ENCODE measurements around the gene HOXB3. TPM values are rescaled to one million over a fixed set of nuclear protein-coding genes. Genes with fewer than 3 reads are reported as not detected.

HOXB3 gene
- polyA plus RNA-seq, 1 donor from 2014 or later: not detected

DNA sequence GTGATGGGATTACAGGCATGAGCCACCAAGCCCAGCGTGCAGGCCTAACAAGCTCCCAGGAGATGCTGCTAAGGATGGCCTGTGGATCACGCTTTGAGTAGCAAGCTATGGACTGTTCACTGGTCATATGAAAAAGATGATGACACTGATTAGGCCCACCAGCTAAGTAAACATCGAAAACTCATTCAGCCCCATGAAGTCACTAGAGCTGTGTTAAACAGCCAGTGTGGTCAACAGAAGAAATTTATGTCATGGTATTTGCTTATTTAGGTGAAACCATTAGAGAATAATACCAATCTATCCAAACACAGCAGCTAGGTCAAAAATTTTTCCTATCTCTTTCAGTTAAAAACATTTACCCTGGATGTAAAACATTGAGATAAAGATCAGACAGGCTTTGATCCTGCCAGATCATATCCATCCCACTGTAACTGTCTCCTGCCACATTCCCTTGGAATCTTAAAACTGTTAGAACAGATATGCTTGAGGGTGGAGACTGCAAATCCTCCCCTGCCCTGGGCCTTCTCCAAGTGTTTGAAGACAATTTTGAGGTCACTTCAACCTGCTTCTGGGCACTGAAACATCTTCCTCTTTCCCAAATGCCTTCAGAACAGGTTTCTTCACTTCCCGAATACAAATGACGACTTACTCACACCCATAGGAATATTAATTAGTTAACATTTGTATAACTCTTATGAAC, 90.2 kb downstream of the HOXB3 start:
- TF ChIP-seq POLR2AphosphoS5 (IDR thresholded peaks at IDR 0.05) (no peak), SMC3 (conservative IDR thresholded peaks at IDR 0.05; ENCODE audit: poor library complexity) (no peak), EZH2 (IDR thresholded peaks at IDR 0.05; ENCODE audit: borderline replicate concordance, insufficient read depth, low read length, poor library complexity, severe bottlenecking) (no peak), MXI1 (conservative IDR thresholded peaks at IDR 0.05; ENCODE audit: poor library complexity, severe bottlenecking) (no peak)
- TF ChIP-seq, protein P1, sequence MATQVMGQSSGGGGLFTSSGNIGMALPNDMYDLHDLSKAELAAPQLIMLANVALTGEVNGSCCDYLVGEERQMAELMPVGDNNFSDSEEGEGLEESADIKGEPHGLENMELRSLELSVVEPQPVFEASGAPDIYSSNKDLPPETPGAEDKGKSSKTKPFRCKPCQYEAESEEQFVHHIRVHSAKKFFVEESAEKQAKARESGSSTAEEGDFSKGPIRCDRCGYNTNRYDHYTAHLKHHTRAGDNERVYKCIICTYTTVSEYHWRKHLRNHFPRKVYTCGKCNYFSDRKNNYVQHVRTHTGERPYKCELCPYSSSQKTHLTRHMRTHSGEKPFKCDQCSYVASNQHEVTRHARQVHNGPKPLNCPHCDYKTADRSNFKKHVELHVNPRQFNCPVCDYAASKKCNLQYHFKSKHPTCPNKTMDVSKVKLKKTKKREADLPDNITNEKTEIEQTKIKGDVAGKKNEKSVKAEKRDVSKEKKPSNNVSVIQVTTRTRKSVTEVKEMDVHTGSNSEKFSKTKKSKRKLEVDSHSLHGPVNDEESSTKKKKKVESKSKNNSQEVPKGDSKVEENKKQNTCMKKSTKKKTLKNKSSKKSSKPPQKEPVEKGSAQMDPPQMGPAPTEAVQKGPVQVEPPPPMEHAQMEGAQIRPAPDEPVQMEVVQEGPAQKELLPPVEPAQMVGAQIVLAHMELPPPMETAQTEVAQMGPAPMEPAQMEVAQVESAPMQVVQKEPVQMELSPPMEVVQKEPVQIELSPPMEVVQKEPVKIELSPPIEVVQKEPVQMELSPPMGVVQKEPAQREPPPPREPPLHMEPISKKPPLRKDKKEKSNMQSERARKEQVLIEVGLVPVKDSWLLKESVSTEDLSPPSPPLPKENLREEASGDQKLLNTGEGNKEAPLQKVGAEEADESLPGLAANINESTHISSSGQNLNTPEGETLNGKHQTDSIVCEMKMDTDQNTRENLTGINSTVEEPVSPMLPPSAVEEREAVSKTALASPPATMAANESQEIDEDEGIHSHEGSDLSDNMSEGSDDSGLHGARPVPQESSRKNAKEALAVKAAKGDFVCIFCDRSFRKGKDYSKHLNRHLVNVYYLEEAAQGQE (IDR thresholded peaks at IDR 0.05; ENCODE audit: borderline replicate concordance): no peak
- H3K27me3 ChIP-seq (ENCODE audit: insufficient read depth, low read depth, low read length): peaks cover 51% of the 10 kb centered on the region

GRCh38 chr17:48499248-48499647, 90.8 kb downstream of the HOXB3 start:
- H2AFZ ChIP-seq (ENCODE audit: low read depth, low read length): no peak overlapping the region
- no peaks in the 10 kb centered on the region for H4K20me1 ChIP-seq (ENCODE audit: insufficient read depth)
- no peaks in the 10 kb centered on the region for H3K9me2 ChIP-seq (ENCODE audit: insufficient read depth, low read length)
- H3F3A ChIP-seq (ENCODE audit: insufficient read depth, low read length, poor library complexity, severe bottlenecking): no peaks in the 10 kb centered on the region
- no peak overlapping the region for H3K4me2 ChIP-seq (ENCODE audit: low read length)
- TF ChIP-seq POLR2AphosphoS5 (IDR thresholded peaks at IDR 0.05) (no peak), RAD21 (conservative IDR thresholded peaks at IDR 0.05) (no peak), EZH2 (IDR thresholded peaks at IDR 0.05; ENCODE audit: borderline replicate concordance, insufficient read depth, low read length, poor library complexity, severe bottlenecking) (no peak)
- TF ChIP-seq, protein P1 (IDR thresholded peaks at IDR 0.05; ENCODE audit: borderline replicate concordance): no peak
- H3K9ac ChIP-seq (ENCODE audit: low read length): no peak overlapping the region
- H3K36me3 ChIP-seq (ENCODE audit: insufficient read depth, low read length): no peaks in the 10 kb centered on the region
- H3K27me3 ChIP-seq (ENCODE audit: insufficient read depth, low read depth, low read length): peaks cover 57% of the 10 kb centered on the region
- no peak overlapping the region for H3K27ac ChIP-seq (ENCODE audit: low read length)
- no peaks in the 10 kb centered on the region for H3K79me2 ChIP-seq (replicated peaks; ENCODE audit: insufficient read depth, low read length)
- no peak overlapping the region for H3K4me3 ChIP-seq (ENCODE audit: low read length)
- H3K9me3 ChIP-seq (ENCODE audit: low read length): no peaks in the 10 kb centered on the region

More for the DNA sequence above, 90.2 kb downstream of the HOXB3 start:
- Histone ChIP-seq H3K4me2 (ENCODE audit: low read length) (no peak overlapping the region), H3F3A (ENCODE audit: insufficient read depth, low read length, poor library complexity, severe bottlenecking) (no peaks in the 10 kb centered on the region), H3K79me2 (replicated peaks; ENCODE audit: insufficient read depth, low read length) (no peaks in the 10 kb centered on the region), H3K27ac (ENCODE audit: low read length) (no peak overlapping the region), H3K9me2 (ENCODE audit: insufficient read depth, low read length) (no peaks in the 10 kb centered on the region), H3K36me3 (ENCODE audit: insufficient read depth, low read length) (no peaks in the 10 kb centered on the region), H4K20me1 (ENCODE audit: insufficient read depth) (no peaks in the 10 kb centered on the region), H3K9me3 (ENCODE audit: low read length) (no peaks in the 10 kb centered on the region), H3K9ac (ENCODE audit: low read length) (no peak overlapping the region), H2AFZ (ENCODE audit: low read depth, low read length) (no peak overlapping the region), H3K4me3 (ENCODE audit: low read length) (no peak overlapping the region)

Small RNA genes within 50 kb of the gene (small RNA-seq; reads per million reads assigned to genes)
- 0 reads per million in 3 experiments for gene MIR196A1

Other genes with a start within 250 kb of the HOXB3 start
- gene SKAP1, start 160.0 kb downstream of the HOXB3 start, polyA plus RNA-seq: 0.63 TPM in 1 of 2 replicates, not detected in the other
- not detected in 2 replicates for gene HOXB1, start 59.2 kb downstream of the HOXB3 start, polyA plus RNA-seq
- not detected in 2 replicates for gene HOXB2, start 45.1 kb downstream of the HOXB3 start, polyA plus RNA-seq
- gene HOXB4, start 11.9 kb downstream of the HOXB3 start, polyA plus RNA-seq: not detected in 2 replicates
- not detected in 2 replicates for gene HOXB5, start 3.5 kb upstream of the HOXB3 start, polyA plus RNA-seq
- gene HOXB6, start 14.7 kb upstream of the HOXB3 start, polyA plus RNA-seq: not detected in 2 replicates
- gene HOXB7, start 20.8 kb upstream of the HOXB3 start, polyA plus RNA-seq: not detected in 2 replicates
- not detected in 2 replicates for gene HOXB8, start 25.1 kb upstream of the HOXB3 start, polyA plus RNA-seq
- gene HOXB9, start 36.1 kb upstream of the HOXB3 start, polyA plus RNA-seq: not detected in 2 replicates
- gene PRAC1, start 132.3 kb upstream of the HOXB3 start, polyA plus RNA-seq: not detected in 2 replicates
- not detected in 2 replicates for gene PRAC2, start 132.9 kb upstream of the HOXB3 start, polyA plus RNA-seq
- not detected in 2 replicates for gene HOXB13, start 138.5 kb upstream of the HOXB3 start, polyA plus RNA-seq
- not detected in 2 replicates for gene TTLL6, start 227.0 kb upstream of the HOXB3 start, polyA plus RNA-seq
- 4.5 and 16.1 TPM in 2 replicates for gene CALCOCO2, start 240.8 kb upstream of the HOXB3 start, polyA plus RNA-seq

Measured in neural cell (in vitro differentiated cells).